Measurements from ENCODE around the gene CDH19.

The CDH19 gene

GRCh38 chr18:66510357-66511045, 93.4 kb downstream of the CDH19 start:
- Histone ChIP-seq H3K4me3 (ENCODE audit: insufficient read depth, low read length, poor library complexity, severe bottlenecking) (no peak overlapping the region), H3K9me2 (replicated peaks; ENCODE audit: insufficient read depth, low read length) (no peaks in the 10 kb centered on the region), H3K9me3 (ENCODE audit: insufficient read depth, low read length) (no peaks in the 10 kb centered on the region), H3F3A (ENCODE audit: insufficient read depth) (no peaks in the 10 kb centered on the region), H3K27ac (ENCODE audit: low read depth, low read length) (no peak overlapping the region), H4K20me1 (ENCODE audit: low read depth, low read length) (no peaks in the 10 kb centered on the region), H3K4me2 (ENCODE audit: low read depth, low read length, poor library complexity, severe bottlenecking) (no peak overlapping the region), H3K9ac (ENCODE audit: low read length) (no peak overlapping the region), H3K27me3 (ENCODE audit: low read length) (no peaks in the 10 kb centered on the region), H3K79me2 (ENCODE audit: insufficient read depth, low read length) (no peaks in the 10 kb centered on the region), H3K36me3 (ENCODE audit: low read length) (no peaks in the 10 kb centered on the region), H2AFZ (ENCODE audit: low read depth, low read length, severe bottlenecking) (no peak overlapping the region)
- TF ChIP-seq CTCF (IDR thresholded peaks at IDR 0.05; ENCODE audit: insufficient read depth, low read length, poor library complexity, severe bottlenecking) (no peak), EZH2phosphoT487 (conservative IDR thresholded peaks at IDR 0.05; ENCODE audit: low read length) (no peak)

GRCh38 chr18:66508937-66509336, 95.0 kb downstream of the CDH19 start:
- H3K36me3 ChIP-seq (ENCODE audit: low read length) = no peaks in the 10 kb centered on the region
- no peaks in the 10 kb centered on the region for H3K79me2 ChIP-seq (ENCODE audit: insufficient read depth, low read length)
- H3K4me3 ChIP-seq (ENCODE audit: insufficient read depth, low read length, poor library complexity, severe bottlenecking) = no peak overlapping the region
- no peak overlapping the region for H3K4me2 ChIP-seq (ENCODE audit: low read depth, low read length, poor library complexity, severe bottlenecking)
- no peaks in the 10 kb centered on the region for H4K20me1 ChIP-seq (ENCODE audit: low read depth, low read length)
- H3K27ac ChIP-seq (ENCODE audit: low read depth, low read length) = no peak overlapping the region
- H3K9ac ChIP-seq (ENCODE audit: low read length) = no peak overlapping the region
- TF ChIP-seq EZH2phosphoT487 (conservative IDR thresholded peaks at IDR 0.05; ENCODE audit: low read length) (no peak), CTCF (IDR thresholded peaks at IDR 0.05; ENCODE audit: insufficient read depth, low read length, poor library complexity, severe bottlenecking) (no peak)
- H3K9me2 ChIP-seq (replicated peaks; ENCODE audit: insufficient read depth, low read length) = no peaks in the 10 kb centered on the region
- H3F3A ChIP-seq (ENCODE audit: insufficient read depth) = no peaks in the 10 kb centered on the region
- no peaks in the 10 kb centered on the region for H3K9me3 ChIP-seq (ENCODE audit: insufficient read depth, low read length)
- H2AFZ ChIP-seq (ENCODE audit: low read depth, low read length, severe bottlenecking) = no peak overlapping the region
- H3K27me3 ChIP-seq (ENCODE audit: low read length) = no peaks in the 10 kb centered on the region

GRCh38 chr18:66506178-66506577, 97.7 kb downstream of the CDH19 start:
- Histone ChIP-seq H2AFZ (ENCODE audit: low read depth, low read length, severe bottlenecking) (no peak overlapping the region), H3K9me2 (replicated peaks; ENCODE audit: insufficient read depth, low read length) (no peaks in the 10 kb centered on the region), H3F3A (ENCODE audit: insufficient read depth) (no peaks in the 10 kb centered on the region), H3K9me3 (ENCODE audit: insufficient read depth, low read length) (no peaks in the 10 kb centered on the region), H3K4me3 (ENCODE audit: insufficient read depth, low read length, poor library complexity, severe bottlenecking) (no peak overlapping the region), H3K27ac (ENCODE audit: low read depth, low read length) (no peak overlapping the region), H3K9ac (ENCODE audit: low read length) (no peak overlapping the region), H3K4me2 (ENCODE audit: low read depth, low read length, poor library complexity, severe bottlenecking) (no peak overlapping the region), H3K27me3 (ENCODE audit: low read length) (no peaks in the 10 kb centered on the region), H3K79me2 (ENCODE audit: insufficient read depth, low read length) (no peaks in the 10 kb centered on the region), H4K20me1 (ENCODE audit: low read depth, low read length) (no peaks in the 10 kb centered on the region), H3K36me3 (ENCODE audit: low read length) (no peaks in the 10 kb centered on the region)
- TF ChIP-seq EZH2phosphoT487 (conservative IDR thresholded peaks at IDR 0.05; ENCODE audit: low read length) = no peak
- no peak for TF ChIP-seq CTCF (IDR thresholded peaks at IDR 0.05; ENCODE audit: insufficient read depth, low read length, poor library complexity, severe bottlenecking)

All from SU-DHL-6 (cell line).